Activated naive CD8-positive, alpha-beta T cell treated with anti-CD3 and anti-CD28 coated beads for 36 hours (primary cell): ENCODE data around the gene PPP6C. TPM values are rescaled to one million over a fixed set of nuclear protein-coding genes. Genes with fewer than 3 reads are reported as not detected.

Experiments used
- DNase-seq: peaks from one replicate; pipeline ENCODE4 v3.0.0; 2021
- H3K27ac Mint-ChIP-seq: one replicate; pipeline ENCODE4 v1.8.0; 2022; ENCODE audit warnings: mild to moderate bottlenecking, moderate library complexity, mixed read lengths
- H3K27me3 Mint-ChIP-seq: one replicate; pipeline ENCODE4 v1.8.0; 2022; ENCODE audit warnings: mild to moderate bottlenecking, mixed read lengths
- H3K36me3 Mint-ChIP-seq: one replicate; pipeline ENCODE4 v1.8.0; 2021; ENCODE audit warnings: mild to moderate bottlenecking, mixed read lengths
- H3K4me1 Mint-ChIP-seq: one replicate; pipeline ENCODE4 v1.8.0; 2021; ENCODE audit warnings: mixed read lengths
- H3K4me3 Mint-ChIP-seq: one replicate; pipeline ENCODE4 v1.8.0; 2022; ENCODE audit warnings: mild to moderate bottlenecking, moderate library complexity, mixed read lengths
- H3K9me3 Mint-ChIP-seq: one replicate; pipeline ENCODE4 v1.8.0; 2022; ENCODE audit warnings: mixed read lengths
- total RNA-seq, 2 experiments: library from RNA; stranded (reverse); gene quantifications; one replicate each; pipeline ENCODE4 v1.2.3, GENCODE V29; 2021

Gene PPP6C
- total RNA-seq, 2 experiments from 2014 or later: 47.6 to 48.8 TPM

DNA sequence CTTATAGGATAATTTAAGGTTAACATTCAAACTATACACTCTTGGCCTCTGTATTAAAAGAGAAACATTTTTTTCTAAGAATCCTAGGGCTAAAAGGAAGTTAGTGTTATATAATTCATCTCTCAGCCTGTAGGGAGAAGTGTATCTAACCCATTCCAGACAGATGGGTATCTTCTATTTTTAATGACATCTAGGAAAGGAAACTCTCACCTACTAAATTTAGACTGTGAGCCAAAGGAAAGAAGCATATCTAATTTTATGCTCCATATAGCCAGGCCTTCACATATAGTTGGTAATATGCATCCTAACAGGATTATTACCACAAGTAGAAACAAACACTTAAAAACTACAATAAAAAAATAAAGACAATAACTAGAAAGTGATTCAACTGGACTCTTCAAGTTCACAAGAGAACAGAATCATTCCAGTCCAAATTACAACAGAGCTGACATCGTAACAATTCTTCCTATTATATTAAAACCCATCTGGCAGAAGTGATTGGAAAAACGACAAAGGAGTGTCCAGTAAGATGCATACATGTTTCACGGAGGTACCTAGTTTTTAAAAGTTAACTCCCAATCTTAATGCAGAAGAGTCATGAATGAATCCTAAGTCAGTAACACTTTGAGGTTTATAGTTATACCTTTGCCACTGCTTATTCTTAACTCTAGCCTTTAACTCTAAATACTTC lies 85.7 kb downstream of the PPP6C start:
- Mint-ChIP-seq H3K27ac (no peak overlapping the region), H3K9me3 (no peaks in the 10 kb centered on the region), H3K4me1 (peaks cover 2% of the 10 kb centered on the region), H3K36me3 (no peaks in the 10 kb centered on the region), H3K27me3 (no peaks in the 10 kb centered on the region), H3K4me3 (no peak overlapping the region)
- DNase-seq: no peak

- no peak overlapping the region for H3K27ac Mint-ChIP-seq
- H3K27me3 Mint-ChIP-seq: no peaks in the 10 kb centered on the region
- no peaks in the 10 kb centered on the region for H3K36me3 Mint-ChIP-seq
- no peak for DNase-seq
- H3K9me3 Mint-ChIP-seq: no peaks in the 10 kb centered on the region
- H3K4me3 Mint-ChIP-seq: no peak overlapping the region
- H3K4me1 Mint-ChIP-seq: peaks cover 2% of the 10 kb centered on the region
Measured at GRCh38 chr9:125103021-125103420, 86.6 kb downstream of the PPP6C start.

DNA sequence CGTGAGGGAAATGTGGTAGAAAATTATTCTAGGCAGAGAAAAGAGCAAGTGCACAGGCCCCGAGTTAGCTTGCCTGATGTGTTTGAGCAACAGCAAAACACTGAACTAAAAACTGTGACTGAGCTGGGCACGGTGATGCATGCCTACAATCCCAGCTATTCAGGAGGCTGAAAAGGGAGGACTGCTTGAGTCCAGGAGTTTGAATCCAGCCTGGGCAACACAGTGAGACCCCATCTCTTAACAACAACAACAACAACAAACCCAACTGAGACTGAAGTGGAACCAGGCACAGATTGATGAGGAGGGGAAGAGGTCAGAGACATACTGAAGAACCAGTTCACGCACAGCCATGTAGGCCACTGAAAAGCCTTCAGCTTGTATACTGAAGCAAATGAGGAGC lies 88.8 kb downstream of the PPP6C start:
- peaks cover 2% of the 10 kb centered on the region for H3K4me1 Mint-ChIP-seq
- DNase-seq: no peak
- peaks cover 8% of the 10 kb centered on the region for H3K9me3 Mint-ChIP-seq
- H3K4me3 Mint-ChIP-seq: no peak overlapping the region
- H3K36me3 Mint-ChIP-seq: peaks cover 8% of the 10 kb centered on the region
- no peaks in the 10 kb centered on the region for H3K27me3 Mint-ChIP-seq
- H3K27ac Mint-ChIP-seq: no peak overlapping the region

GRCh38 chr9:125099816-125100215 lies 89.8 kb downstream of the PPP6C start:
- no peak for DNase-seq
- H3K27me3 Mint-ChIP-seq: no peaks in the 10 kb centered on the region
- H3K9me3 Mint-ChIP-seq: peaks cover 8% of the 10 kb centered on the region
- H3K4me1 Mint-ChIP-seq: peaks cover 2% of the 10 kb centered on the region
- no peak overlapping the region for H3K4me3 Mint-ChIP-seq
- H3K27ac Mint-ChIP-seq: no peak overlapping the region
- H3K36me3 Mint-ChIP-seq: peaks cover 18% of the 10 kb centered on the region

Other genes starting within 250 kb of the PPP6C start
- 10 to 100 TPM; 12.0 to 14.3 TPM for gene GOLGA1, start 248.7 kb downstream of the PPP6C start, total RNA-seq
- gene SCAI, start 46.3 kb downstream of the PPP6C start, total RNA-seq: 1 to 10 TPM; 7.0 to 7.3 TPM
- 10 to 100 TPM; 41.1 to 41.6 TPM for gene RABEPK, start 10.7 kb upstream of the PPP6C start, total RNA-seq
- 100 to 1,000 TPM; 242 TPM for gene HSPA5, start 51.5 kb upstream of the PPP6C start, total RNA-seq
- 10 to 100 TPM; 44.0 to 47.1 TPM for gene GAPVD1, start 72.0 kb upstream of the PPP6C start, total RNA-seq